ENCODE measurements around the gene SLC6A7. TPM values are rescaled to one million over a fixed set of nuclear protein-coding genes. Genes with fewer than 3 reads are reported as not detected.

Gene SLC6A7
- total RNA-seq, 2 donors from 2014 or later, result 13.2 to 30.4 TPM

Other genes starting within 250 kb of the SLC6A7 start
- 1 to 10 TPM; 4.2 to 4.7 TPM for gene PDE6A, start 245.3 kb upstream of the SLC6A7 start, total RNA-seq
- 1,000 to 10,000 TPM in 1 of 2 donors, 100 to 1,000 TPM in 1; 940 to 1,067 TPM for gene SLC26A2, start 229.3 kb upstream of the SLC6A7 start, total RNA-seq
- 1 to 10 TPM; 2.6 to 4.0 TPM for gene TIGD6, start 189.4 kb upstream of the SLC6A7 start, total RNA-seq
- 10 to 100 TPM; 22.2 to 34.0 TPM for gene HMGXB3, start 189.3 kb upstream of the SLC6A7 start, total RNA-seq
- gene CSF1R, start 103.5 kb upstream of the SLC6A7 start, total RNA-seq, result 10 to 100 TPM in 1 of 2 donors, 1 to 10 TPM in 1; 6.9 to 32.2 TPM
- gene PDGFRB, start 34.2 kb upstream of the SLC6A7 start, total RNA-seq, result 10 to 100 TPM; 14.2 to 26.0 TPM
- gene CDX1, start 23.3 kb upstream of the SLC6A7 start, total RNA-seq, result 100 to 1,000 TPM; 323 to 423 TPM
- gene CAMK2A, start 99.7 kb downstream of the SLC6A7 start, total RNA-seq, result under 1 TPM; 0.17 to 0.21 TPM
- gene ARSI, start 112.8 kb downstream of the SLC6A7 start, total RNA-seq, result under 1 TPM; 0.27 to 0.64 TPM
- 10 to 100 TPM; 14.6 to 21.7 TPM for gene TCOF1, start 167.6 kb downstream of the SLC6A7 start, total RNA-seq
- 100 to 1,000 TPM; 132 to 435 TPM for gene CD74, start 222.8 kb downstream of the SLC6A7 start, total RNA-seq